Esophagus muscularis mucosa (tissue), 4 donors: ENCODE data around the gene COL11A1.

Source experiments
- EP300 ChIP-seq: sonication (generic); formaldehyde crosslinking; IDR thresholded peaks from one replicate; pipeline ENCODE4 v1.6.1; 2017; ENCODE audit warnings: antibody characterized with exemption
- POLR2AphosphoS5 ChIP-seq, 2 donors: sonication (generic); formaldehyde crosslinking; IDR thresholded peaks; one replicate each; pipeline ENCODE4 v1.6.1; 2017; ENCODE audit warnings: antibody characterized with exemption in 2 of 2
- TF ChIP-seq, protein P1 (sequence below), 3 experiments: fragments of 200-600 bp in 2 of 3; fragments of 450-650 bp in 1 of 3; sonication (generic) in 2 of 3; IDR thresholded peaks; one replicate each; pipeline ENCODE4 v1.5.1; 2017 to 2019; ENCODE audit warnings: antibody characterized with exemption in 3 of 3, mild to moderate bottlenecking in 2 of 3, moderate library complexity in 1 of 3

DNA sequence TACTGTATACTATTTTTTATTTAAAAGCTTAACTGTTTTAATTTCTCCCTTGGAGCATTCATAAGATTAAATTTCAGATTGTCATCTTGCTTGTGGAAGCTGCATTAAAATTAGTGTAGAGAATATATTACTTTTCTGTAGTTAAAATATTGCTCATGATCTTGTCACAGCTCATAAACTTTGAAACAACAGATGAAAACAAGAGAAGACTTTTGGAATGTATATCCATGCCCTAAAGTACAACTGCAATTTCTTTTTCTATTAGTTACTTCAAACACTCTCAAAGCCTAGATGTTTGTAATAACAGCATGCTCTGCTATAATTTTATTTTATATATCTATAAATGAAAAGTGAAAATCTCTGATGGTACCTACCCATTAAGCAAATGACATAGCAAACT, 155.9 kb downstream of the COL11A1 start:
- TF ChIP-seq, protein P1, sequence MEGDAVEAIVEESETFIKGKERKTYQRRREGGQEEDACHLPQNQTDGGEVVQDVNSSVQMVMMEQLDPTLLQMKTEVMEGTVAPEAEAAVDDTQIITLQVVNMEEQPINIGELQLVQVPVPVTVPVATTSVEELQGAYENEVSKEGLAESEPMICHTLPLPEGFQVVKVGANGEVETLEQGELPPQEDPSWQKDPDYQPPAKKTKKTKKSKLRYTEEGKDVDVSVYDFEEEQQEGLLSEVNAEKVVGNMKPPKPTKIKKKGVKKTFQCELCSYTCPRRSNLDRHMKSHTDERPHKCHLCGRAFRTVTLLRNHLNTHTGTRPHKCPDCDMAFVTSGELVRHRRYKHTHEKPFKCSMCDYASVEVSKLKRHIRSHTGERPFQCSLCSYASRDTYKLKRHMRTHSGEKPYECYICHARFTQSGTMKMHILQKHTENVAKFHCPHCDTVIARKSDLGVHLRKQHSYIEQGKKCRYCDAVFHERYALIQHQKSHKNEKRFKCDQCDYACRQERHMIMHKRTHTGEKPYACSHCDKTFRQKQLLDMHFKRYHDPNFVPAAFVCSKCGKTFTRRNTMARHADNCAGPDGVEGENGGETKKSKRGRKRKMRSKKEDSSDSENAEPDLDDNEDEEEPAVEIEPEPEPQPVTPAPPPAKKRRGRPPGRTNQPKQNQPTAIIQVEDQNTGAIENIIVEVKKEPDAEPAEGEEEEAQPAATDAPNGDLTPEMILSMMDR (IDR thresholded peaks at IDR 0.05) = no peak
- no peak for TF ChIP-seq EP300
- TF ChIP-seq POLR2AphosphoS5 (IDR thresholded peaks at IDR 0.05) = no peak
